ENCODE data around the gene SLC2A10.

The SLC2A10 gene

GRCh38 chr20:46739431-46740213, 30.2 kb downstream of the SLC2A10 start:
- no peak for DNase-seq

GRCh38 chr20:46740214-46740609, 30.8 kb downstream of the SLC2A10 start:
- no peak for DNase-seq

- DNase-seq: no peak
These were observed 32.6 kb downstream of the SLC2A10 start for GRCh38 chr20:46741924-46742668.

GRCh38 chr20:46742669-46743045, 33.2 kb downstream of the SLC2A10 start:
- no peak for DNase-seq

- no peak for DNase-seq
These were observed 33.6 kb downstream of the SLC2A10 start for GRCh38 chr20:46743088-46743487.

- DNase-seq: no peak
These were observed 37.6 kb downstream of the SLC2A10 start for GRCh38 chr20:46746956-46747526.

- no peak for DNase-seq
These were observed 39.7 kb downstream of the SLC2A10 start for GRCh38 chr20:46749147-46749546.

- no peak for DNase-seq
These were observed 42.4 kb downstream of the SLC2A10 start for GRCh38 chr20:46751856-46752255.

GRCh38 chr20:46752728-46753127, 43.3 kb downstream of the SLC2A10 start:
- DNase-seq: no peak

GRCh38 chr20:46755483-46756413, 46.3 kb downstream of the SLC2A10 start:
- DNase-seq: no peak

- no peak for DNase-seq
These were observed 47.0 kb downstream of the SLC2A10 start for GRCh38 chr20:46756419-46756818.

GRCh38 chr20:46757135-46757534, 47.7 kb downstream of the SLC2A10 start:
- DNase-seq: no peak

- no peak for DNase-seq
These were observed 48.6 kb downstream of the SLC2A10 start for GRCh38 chr20:46757754-46758678.

- no peak for DNase-seq
These were observed 49.6 kb downstream of the SLC2A10 start for GRCh38 chr20:46758929-46759669.

GRCh38 chr20:46761566-46761965, 52.1 kb downstream of the SLC2A10 start:
- DNase-seq: no peak

- no peak for DNase-seq
These were observed 54.6 kb downstream of the SLC2A10 start for GRCh38 chr20:46764068-46764467.

- DNase-seq: no peak
These were observed 56.2 kb downstream of the SLC2A10 start for GRCh38 chr20:46765506-46766120.

GRCh38 chr20:46767127-46767761, 57.8 kb downstream of the SLC2A10 start:
- no peak for DNase-seq

GRCh38 chr20:46770330-46771194, 61.1 kb downstream of the SLC2A10 start:
- no peak for DNase-seq
